ENCODE data around the gene TBCC. TPM values are rescaled to one million over a fixed set of nuclear protein-coding genes. Genes with fewer than 3 reads are reported as not detected.
A peak's percentile ranks its signal among the peaks of the same experiment; 100 is the strongest.
"Not testable (repeated sequence)": the region's sequence is repeated elsewhere in the genome, so short reads cannot be mapped to it uniquely, and the experiment has no call there.

Gene TBCC
- total RNA-seq, 1 experiment from 2014 or later: 38.0 TPM

GRCh38 chr6:42758756-42759430 lies 13.0 kb upstream of the TBCC start:
- H3K9me3 ChIP-seq (replicated peaks): no peaks in the 10 kb centered on the region
- no peak overlapping the region for H3K27ac ChIP-seq
- H3K4me3 ChIP-seq: no peak overlapping the region
- H3K27me3 ChIP-seq: no peaks in the 10 kb centered on the region
- H3K36me3 ChIP-seq: no peaks in the 10 kb centered on the region
- peak in 1 of 2 experiments; percentile 31 for DNase-seq
- no peaks in the 10 kb centered on the region for H3K4me1 ChIP-seq

GRCh38 chr6:42756722-42757121 lies 10.8 kb upstream of the TBCC start:
- no peak overlapping the region for H3K4me3 ChIP-seq
- DNase-seq: no peak
- no peaks in the 10 kb centered on the region for H3K9me3 ChIP-seq (replicated peaks)
- H3K36me3 ChIP-seq: no peaks in the 10 kb centered on the region
- no peaks in the 10 kb centered on the region for H3K27me3 ChIP-seq
- H3K4me1 ChIP-seq: no peaks in the 10 kb centered on the region
- no peak overlapping the region for H3K27ac ChIP-seq

- Histone ChIP-seq H3K27ac (no peak overlapping the region), H3K4me1 (no peaks in the 10 kb centered on the region), H3K9me3 (replicated peaks) (no peaks in the 10 kb centered on the region), H3K36me3 (no peaks in the 10 kb centered on the region), H3K4me3 (no peak overlapping the region), H3K27me3 (no peaks in the 10 kb centered on the region)
- no peak for DNase-seq
Measured at GRCh38 chr6:42754759-42755158, 8.9 kb upstream of the TBCC start.

GRCh38 chr6:42751055-42751454 lies 5.2 kb upstream of the TBCC start:
- Histone ChIP-seq H3K27ac (no peak overlapping the region), H3K9me3 (replicated peaks) (no peaks in the 10 kb centered on the region), H3K4me3 (no peak overlapping the region), H3K4me1 (no peaks in the 10 kb centered on the region), H3K27me3 (no peaks in the 10 kb centered on the region), H3K36me3 (no peaks in the 10 kb centered on the region)
- no peak for DNase-seq

- Histone ChIP-seq H3K27me3 (no peaks in the 10 kb centered on the region), H3K4me3 (peak overlapping the region; percentile 99), H3K36me3 (0 out of 2 replicates have a peak, but pooled peaks cover 5% of the 10 kb centered on the region), H3K9me3 (replicated peaks) (no peaks in the 10 kb centered on the region), H3K4me1 (peaks cover 7% of the 10 kb centered on the region), H3K27ac (no peak overlapping the region)
- no peak for DNase-seq
Measured at GRCh38 chr6:42748203-42748898, 2.4 kb upstream of the TBCC start.

GRCh38 chr6:42746463-42747391 lies 824 bp upstream of the TBCC start:
- no peaks in the 10 kb centered on the region for H3K27me3 ChIP-seq
- H3K4me1 ChIP-seq: peaks cover 7% of the 10 kb centered on the region
- H3K9me3 ChIP-seq (replicated peaks): no peaks in the 10 kb centered on the region
- DNase-seq: peak; percentile 91 to 94
- H3K27ac ChIP-seq: peak overlapping the region; percentile 95
- 0 out of 2 replicates have a peak, but pooled peaks cover 5% of the 10 kb centered on the region for H3K36me3 ChIP-seq
- H3K4me3 ChIP-seq: peak overlapping the region; percentile 99

- peak overlapping the region; percentile 99 for H3K4me3 ChIP-seq
- peak; percentile 87 for DNase-seq
Measured at GRCh38 chr6:42745083-42745639, 742 bp downstream of the TBCC start.

GRCh38 chr6:42744351-42744893 lies 1.5 kb downstream of the TBCC start:
- Histone ChIP-seq H3K27ac (no peak overlapping the region), H3K4me1 (peaks cover 7% of the 10 kb centered on the region), H3K9me3 (replicated peaks) (no peaks in the 10 kb centered on the region), H3K36me3 (0 out of 2 replicates have a peak, but pooled peaks cover 5% of the 10 kb centered on the region), H3K27me3 (no peaks in the 10 kb centered on the region), H3K4me3 (peak overlapping the region; percentile 99)
- DNase-seq: no peak

More at GRCh38 chr6:42745083-42745639, 742 bp downstream of the TBCC start:
- H3K27me3 ChIP-seq: no peaks in the 10 kb centered on the region
- H3K36me3 ChIP-seq: 0 out of 2 replicates have a peak, but pooled peaks cover 5% of the 10 kb centered on the region
- peaks cover 7% of the 10 kb centered on the region for H3K4me1 ChIP-seq
- H3K9me3 ChIP-seq (replicated peaks): no peaks in the 10 kb centered on the region
- H3K27ac ChIP-seq: peak overlapping the region; percentile 95

GRCh38 chr6:42742116-42742894 lies 3.6 kb downstream of the TBCC start:
- Histone ChIP-seq H3K27ac (no peak overlapping the region), H3K4me1 (peaks cover 7% of the 10 kb centered on the region), H3K36me3 (0 out of 2 replicates have a peak, but pooled peaks cover 5% of the 10 kb centered on the region), H3K9me3 (replicated peaks) (no peaks in the 10 kb centered on the region), H3K27me3 (no peaks in the 10 kb centered on the region), H3K4me3 (no peak overlapping the region)
- DNase-seq: no peak

- peaks cover 7% of the 10 kb centered on the region for H3K4me1 ChIP-seq
- no peak overlapping the region for H3K4me3 ChIP-seq
- no peak overlapping the region for H3K27ac ChIP-seq
- no peak for DNase-seq
- H3K9me3 ChIP-seq (replicated peaks): no peaks in the 10 kb centered on the region
- H3K36me3 ChIP-seq: 0 out of 2 replicates have a peak, but pooled peaks cover 4% of the 10 kb centered on the region
- no peaks in the 10 kb centered on the region for H3K27me3 ChIP-seq
Measured at GRCh38 chr6:42740725-42741124, 5.2 kb downstream of the TBCC start.

- no peak for DNase-seq
- H3K4me3 ChIP-seq: no peak overlapping the region
- H3K9me3 ChIP-seq (replicated peaks): no peaks in the 10 kb centered on the region
- no peaks in the 10 kb centered on the region for H3K4me1 ChIP-seq
- H3K27ac ChIP-seq: no peak overlapping the region
- no peaks in the 10 kb centered on the region for H3K36me3 ChIP-seq
- H3K27me3 ChIP-seq: no peaks in the 10 kb centered on the region
Measured at GRCh38 chr6:42735976-42736375, 9.9 kb downstream of the TBCC start.

GRCh38 chr6:42733867-42734481 lies 11.9 kb downstream of the TBCC start:
- not testable (repeated sequence) for H3K36me3 ChIP-seq; DNase-seq; H3K4me3 ChIP-seq; H3K9me3 ChIP-seq (replicated peaks); H3K27me3 ChIP-seq; H3K4me1 ChIP-seq; H3K27ac ChIP-seq

- H3K9me3 ChIP-seq (replicated peaks): no peaks in the 10 kb centered on the region
- H3K4me1 ChIP-seq: peaks cover 6% of the 10 kb centered on the region
- no peaks in the 10 kb centered on the region for H3K27me3 ChIP-seq
- no peak overlapping the region for H3K27ac ChIP-seq
- H3K4me3 ChIP-seq: no peak overlapping the region
- no peaks in the 10 kb centered on the region for H3K36me3 ChIP-seq
- no peak for DNase-seq
Measured at GRCh38 chr6:42729731-42730130, 16.2 kb downstream of the TBCC start.
